ENCODE data around the gene CYP2R1. TPM values are rescaled to one million over a fixed set of nuclear protein-coding genes. Genes with fewer than 3 reads are reported as not detected.
A peak's percentile ranks its signal among the peaks of the same experiment; 100 is the strongest.
"Not testable (repeated sequence)": the region's sequence is repeated elsewhere in the genome, so short reads cannot be mapped to it uniquely, and the experiment has no call there.

Gene CYP2R1
- polyA plus RNA-seq, 3 donors = 20.1 to 23.9 (median 23.2) TPM

GRCh38 chr11:14898355-14898754 is 6.3 kb upstream of the CYP2R1 start:
- no peak for DNase-seq

GRCh38 chr11:14894657-14895598 is 2.9 kb upstream of the CYP2R1 start:
- no peak for DNase-seq

- DNase-seq = no peak
Observed at GRCh38 chr11:14892577-14892976, 546 bp upstream of the CYP2R1 start.

GRCh38 chr11:14891143-14892035 is 642 bp downstream of the CYP2R1 start:
- peak; percentile 86 for DNase-seq

- no peak for DNase-seq
Observed at GRCh38 chr11:14886513-14886912, 5.5 kb downstream of the CYP2R1 start.

GRCh38 chr11:14884667-14885273 is 7.3 kb downstream of the CYP2R1 start:
- DNase-seq = no peak

GRCh38 chr11:14883683-14884082 is 8.3 kb downstream of the CYP2R1 start:
- DNase-seq = not testable (repeated sequence)

- no peak for DNase-seq
Observed at GRCh38 chr11:14882196-14882595, 9.8 kb downstream of the CYP2R1 start.

GRCh38 chr11:14881576-14882193 is 10.3 kb downstream of the CYP2R1 start:
- no peak for DNase-seq

GRCh38 chr11:14875163-14875562 is 16.9 kb downstream of the CYP2R1 start:
- no peak for DNase-seq

- no peak for DNase-seq
Observed at GRCh38 chr11:14873632-14874031, 18.4 kb downstream of the CYP2R1 start.

GRCh38 chr11:14872032-14872431 is 20.0 kb downstream of the CYP2R1 start:
- DNase-seq = no peak

- DNase-seq = not testable (repeated sequence)
Observed at GRCh38 chr11:14863775-14864174, 28.3 kb downstream of the CYP2R1 start.

GRCh38 chr11:14861680-14862079 is 30.4 kb downstream of the CYP2R1 start:
- no peak for DNase-seq

- no peak for DNase-seq
Observed at GRCh38 chr11:14860511-14860910, 31.5 kb downstream of the CYP2R1 start.

GRCh38 chr11:14858404-14858803 is 33.6 kb downstream of the CYP2R1 start:
- no peak for DNase-seq

- no peak for DNase-seq
Observed at GRCh38 chr11:14857621-14858020, 34.4 kb downstream of the CYP2R1 start.

GRCh38 chr11:14855890-14856289 is 36.1 kb downstream of the CYP2R1 start:
- DNase-seq = no peak

- no peak for DNase-seq
Observed at GRCh38 chr11:14854057-14854456, 38.0 kb downstream of the CYP2R1 start.

GRCh38 chr11:14852571-14853177 is 39.4 kb downstream of the CYP2R1 start:
- no peak for DNase-seq

- DNase-seq = no peak
Observed at GRCh38 chr11:14842002-14842401, 50.0 kb downstream of the CYP2R1 start.

All from renal pelvis (tissue), 4 donors.